Activated CD8-positive, alpha-beta memory T cell treated with anti-CD3 and anti-CD28 coated beads, Interleukin-2, amount 50 U/mL, for 1 hour (primary cell): ENCODE data around the gene GOPC.

Experiments used
- DNase-seq: peaks from one replicate; pipeline ENCODE4 v3.0.0-alpha.2; 2020; ENCODE audit errors: extremely low read depth

The GOPC gene

GRCh38 chr6:117514655-117515054 is 87.7 kb downstream of the GOPC start:
- no peak for DNase-seq

- no peak for DNase-seq
Measured at GRCh38 chr6:117513778-117514365, 88.4 kb downstream of the GOPC start.

GRCh38 chr6:117512987-117513573 is 89.2 kb downstream of the GOPC start:
- no peak for DNase-seq

- DNase-seq: no peak
Measured at GRCh38 chr6:117512056-117512828, 90.1 kb downstream of the GOPC start.
